Thyroid gland (tissue), 4 donors: Measurements from ENCODE around the gene LRRC38. TPM values are rescaled to one million over a fixed set of nuclear protein-coding genes. Genes with fewer than 3 reads are reported as not detected.

ENCODE experiments used
- DNase-seq, 2 donors: peaks; one replicate each; pipeline ENCODE4 v3.0.0-alpha.2; 2019
- H3K27ac ChIP-seq, 3 donors: fragments of 200-600 bp; sonication (generic); 1 replicate in 2 of 3; 2 replicates in 1 of 3; pipeline ENCODE4 v1.5.1; 2016 to 2019; ENCODE audit warnings: mild to moderate bottlenecking in 1 of 3, moderate library complexity in 1 of 3
- H3K27me3 ChIP-seq: fragments of 200-600 bp; sonication (generic); one replicate; pipeline ENCODE4 v1.5.1; 2019
- H3K36me3 ChIP-seq, 2 donors: fragments of 200-600 bp; sonication (generic); one replicate each; pipeline ENCODE4 v1.5.1; 2016 to 2019
- H3K4me1 ChIP-seq, 2 donors: fragments of 200-600 bp; sonication (generic); one replicate each; pipeline ENCODE4 v1.5.1; 2017 to 2019
- H3K4me3 ChIP-seq, 3 donors: fragments of 200-600 bp; sonication (generic); replicated peaks in 1 of 3; 1 replicate in 2 of 3; 2 replicates in 1 of 3; pipeline ENCODE4 v1.5.1; 2016; ENCODE audit warnings: mild to moderate bottlenecking in 1 of 3
- H3K9me3 ChIP-seq: fragments of 200-600 bp; sonication (generic); one replicate; pipeline ENCODE4 v1.5.1; 2017
- POLR2A ChIP-seq, 2 donors: fragments of 450-650 bp; IDR thresholded peaks; one replicate each; pipeline ENCODE4 v1.6.1; 2017; ENCODE audit warnings: antibody characterized with exemption in 2 of 2, mild to moderate bottlenecking in 2 of 2, moderate library complexity in 1 of 2
- WGBS, 2 donors: methylation state at CpG; one replicate each; pipeline ENCODE4 v1.1.5; 2017; 5-methylcytosine and 5-hydroxymethylcytosine counted together
- intact Hi-C: fragments of 100-400 bp; cut with DNase I; formaldehyde crosslinking; loops from one replicate; pipeline ENCODE4 v1.15.1; 2023
- total RNA-seq, 4 donors: library from RNA; depleted of rRNA; stranded (reverse); fragments of >200 nt; gene quantifications; one replicate each; pipeline ENCODE4 v1.2.3, GENCODE V29; 2016
- TF ChIP-seq, protein P1 (sequence below), 6 experiments: fragments of 200-600 bp in 3 of 6; fragments of 450-650 bp in 3 of 6; sonication (generic) in 3 of 6; IDR thresholded peaks; one replicate each; pipeline ENCODE4 v1.5.1; 2016 to 2019; ENCODE audit warnings: antibody characterized with exemption in 6 of 6, mild to moderate bottlenecking in 2 of 6, inconsistent platforms in 1 of 6, moderate library complexity in 1 of 6

The LRRC38 gene
- total RNA-seq, 4 donors from 2014 or later: not detected

- Histone ChIP-seq H3K9me3 (no peaks in the 10 kb centered on the region), H3K4me3 (no peak overlapping the region), H3K36me3 (no peaks in the 10 kb centered on the region), H3K4me1 (no peaks in the 10 kb centered on the region), H3K27ac (no peak overlapping the region), H3K27me3 (no peaks in the 10 kb centered on the region)
- intact Hi-C loops: no loop called here
- DNase-seq: no peak
- no peak for TF ChIP-seq POLR2A (IDR thresholded peaks at IDR 0.05)
- TF ChIP-seq, protein P1, sequence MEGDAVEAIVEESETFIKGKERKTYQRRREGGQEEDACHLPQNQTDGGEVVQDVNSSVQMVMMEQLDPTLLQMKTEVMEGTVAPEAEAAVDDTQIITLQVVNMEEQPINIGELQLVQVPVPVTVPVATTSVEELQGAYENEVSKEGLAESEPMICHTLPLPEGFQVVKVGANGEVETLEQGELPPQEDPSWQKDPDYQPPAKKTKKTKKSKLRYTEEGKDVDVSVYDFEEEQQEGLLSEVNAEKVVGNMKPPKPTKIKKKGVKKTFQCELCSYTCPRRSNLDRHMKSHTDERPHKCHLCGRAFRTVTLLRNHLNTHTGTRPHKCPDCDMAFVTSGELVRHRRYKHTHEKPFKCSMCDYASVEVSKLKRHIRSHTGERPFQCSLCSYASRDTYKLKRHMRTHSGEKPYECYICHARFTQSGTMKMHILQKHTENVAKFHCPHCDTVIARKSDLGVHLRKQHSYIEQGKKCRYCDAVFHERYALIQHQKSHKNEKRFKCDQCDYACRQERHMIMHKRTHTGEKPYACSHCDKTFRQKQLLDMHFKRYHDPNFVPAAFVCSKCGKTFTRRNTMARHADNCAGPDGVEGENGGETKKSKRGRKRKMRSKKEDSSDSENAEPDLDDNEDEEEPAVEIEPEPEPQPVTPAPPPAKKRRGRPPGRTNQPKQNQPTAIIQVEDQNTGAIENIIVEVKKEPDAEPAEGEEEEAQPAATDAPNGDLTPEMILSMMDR (IDR thresholded peaks at IDR 0.05): no peak
- 95% methylated on average over 10 of the region's 10 CpGs for WGBS, 2 donors
These were observed 13.0 kb downstream of the LRRC38 start for GRCh38 chr1:13500806-13501205.

DNA sequence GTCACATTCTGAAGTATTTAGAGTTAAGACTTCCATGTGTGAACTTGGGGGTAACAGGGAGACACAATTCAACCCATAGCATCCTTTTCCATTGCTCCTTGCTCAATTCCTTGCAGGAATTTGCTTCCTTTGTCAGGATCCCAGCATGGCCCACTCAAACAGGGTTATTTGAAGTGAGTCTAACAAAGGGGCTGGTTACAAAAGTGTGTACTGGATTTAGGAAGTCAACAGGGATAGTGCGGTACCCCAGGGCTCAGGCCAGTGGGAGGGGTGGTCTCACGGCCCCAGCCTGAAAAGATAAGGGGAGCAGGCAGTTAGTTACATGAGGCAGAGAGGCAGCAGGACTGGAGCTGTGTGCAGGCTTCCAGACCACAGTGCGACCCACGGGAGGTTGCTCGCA is 14.4 kb downstream of the LRRC38 start:
- H3K4me3 ChIP-seq: no peak overlapping the region
- DNase-seq: no peak
- WGBS, 2 donors: 90 to 91% methylated on average over 5 of the region's 5 CpGs
- intact Hi-C loops: no loop called here
- H3K27me3 ChIP-seq: no peaks in the 10 kb centered on the region
- H3K36me3 ChIP-seq: no peaks in the 10 kb centered on the region
- no peaks in the 10 kb centered on the region for H3K9me3 ChIP-seq
- no peak for TF ChIP-seq POLR2A (IDR thresholded peaks at IDR 0.05)
- TF ChIP-seq, protein P1 (IDR thresholded peaks at IDR 0.05): no peak
- no peak overlapping the region for H3K27ac ChIP-seq
- H3K4me1 ChIP-seq: no peaks in the 10 kb centered on the region

DNA sequence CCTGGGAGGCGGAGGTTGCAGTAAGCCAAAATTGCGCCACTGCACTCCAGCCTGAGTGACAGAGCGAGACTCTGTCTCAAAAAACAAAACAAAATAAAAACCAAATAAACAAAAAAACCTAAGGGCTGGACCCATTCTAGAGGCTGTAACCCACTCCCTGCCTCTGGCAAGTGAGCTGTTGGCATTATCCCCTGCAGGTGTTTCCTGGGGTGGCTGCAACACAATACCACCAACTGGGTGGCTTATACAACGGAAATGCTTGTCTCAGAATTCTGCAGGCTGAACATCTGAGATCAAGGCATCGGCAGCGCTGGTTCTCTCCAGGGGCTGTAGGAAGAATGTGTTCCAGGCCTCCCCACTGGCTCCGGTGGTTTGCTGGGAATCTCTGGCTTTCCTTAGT is 15.2 kb downstream of the LRRC38 start:
- intact Hi-C loops: no loop called here
- no peak for DNase-seq
- no peaks in the 10 kb centered on the region for H3K9me3 ChIP-seq
- H3K27me3 ChIP-seq: no peaks in the 10 kb centered on the region
- WGBS, 2 donors: 57 to 63% methylated on average over 7 of the region's 7 CpGs
- no peak for TF ChIP-seq POLR2A (IDR thresholded peaks at IDR 0.05)
- TF ChIP-seq, protein P1 (IDR thresholded peaks at IDR 0.05): no peak
- no peaks in the 10 kb centered on the region for H3K4me1 ChIP-seq
- H3K27ac ChIP-seq: no peak overlapping the region
- no peaks in the 10 kb centered on the region for H3K36me3 ChIP-seq
- no peak overlapping the region for H3K4me3 ChIP-seq

DNA sequence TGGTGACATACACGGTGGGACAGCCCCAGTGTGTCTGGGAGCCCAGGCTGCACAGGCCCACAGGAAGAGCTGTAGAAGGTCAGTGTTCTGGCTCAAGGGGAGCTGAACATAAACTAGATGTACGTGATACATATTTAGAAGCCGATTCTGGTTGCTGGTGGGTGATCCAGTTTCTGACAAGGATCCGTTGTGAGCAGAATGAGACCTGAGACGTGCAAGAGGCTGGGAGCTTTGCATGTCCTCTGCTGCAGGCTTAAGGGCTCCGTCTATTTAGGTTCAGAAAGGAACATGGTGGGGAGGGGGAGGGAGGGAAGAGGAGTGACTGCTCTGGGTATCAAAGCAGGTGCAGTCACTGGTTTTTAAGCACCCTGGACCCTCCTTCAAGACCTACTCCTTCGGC is 18.6 kb downstream of the LRRC38 start:
- TF ChIP-seq POLR2A (IDR thresholded peaks at IDR 0.05): no peak
- TF ChIP-seq, protein P1 (IDR thresholded peaks at IDR 0.05): no peak
- intact Hi-C loops: no loop called here
- no peak overlapping the region for H3K27ac ChIP-seq
- no peaks in the 10 kb centered on the region for H3K4me1 ChIP-seq
- no peaks in the 10 kb centered on the region for H3K36me3 ChIP-seq
- H3K27me3 ChIP-seq: no peaks in the 10 kb centered on the region
- 64 to 69% methylated on average over 7 of the region's 7 CpGs for WGBS, 2 donors
- no peak overlapping the region for H3K4me3 ChIP-seq
- no peak for DNase-seq
- H3K9me3 ChIP-seq: no peaks in the 10 kb centered on the region

DNA sequence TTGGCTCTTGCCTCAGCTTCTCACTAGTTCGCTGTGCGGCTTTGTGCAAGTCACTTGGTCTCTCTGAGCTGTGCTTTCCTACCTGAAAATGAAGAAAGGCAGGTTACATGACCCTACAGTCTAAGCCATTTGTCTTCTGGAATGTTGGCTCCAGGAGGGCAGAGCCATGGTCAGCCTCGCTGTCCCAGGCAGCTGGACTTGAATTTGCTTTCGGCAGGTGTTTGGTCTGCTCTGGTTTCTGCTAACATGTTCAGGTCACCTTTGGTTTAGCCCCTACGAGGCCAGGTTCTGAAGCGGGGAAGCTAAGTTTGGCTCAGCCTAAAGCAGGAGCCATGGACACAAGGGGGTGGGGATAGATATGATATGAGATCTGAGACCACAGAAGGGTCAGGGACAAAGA is 19.1 kb downstream of the LRRC38 start:
- TF ChIP-seq, protein P1 (IDR thresholded peaks at IDR 0.05): no peak
- TF ChIP-seq POLR2A (IDR thresholded peaks at IDR 0.05): no peak
- WGBS, 2 donors: 79 to 81% methylated on average over 6 of the region's 6 CpGs
- Histone ChIP-seq H3K4me1 (no peaks in the 10 kb centered on the region), H3K27ac (no peak overlapping the region), H3K9me3 (no peaks in the 10 kb centered on the region), H3K27me3 (no peaks in the 10 kb centered on the region), H3K36me3 (no peaks in the 10 kb centered on the region), H3K4me3 (no peak overlapping the region)
- DNase-seq: no peak
- intact Hi-C loops: no loop called here
